GM19023 (cell line): ENCODE results near the gene SMYD3.
"Not testable (repeated sequence)": the region's sequence is repeated elsewhere in the genome, so short reads cannot be mapped to it uniquely, and the experiment has no call there.

ENCODE experiments used
- ATAC-seq: cut with Tn5 transposase; IDR thresholded peaks from one replicate; pipeline ENCODE4 v1.9.1; 2021; ENCODE audit warnings: mild to moderate bottlenecking, moderate library complexity; ENCODE audit not compliant: unreplicated experiment

SMYD3 gene

DNA sequence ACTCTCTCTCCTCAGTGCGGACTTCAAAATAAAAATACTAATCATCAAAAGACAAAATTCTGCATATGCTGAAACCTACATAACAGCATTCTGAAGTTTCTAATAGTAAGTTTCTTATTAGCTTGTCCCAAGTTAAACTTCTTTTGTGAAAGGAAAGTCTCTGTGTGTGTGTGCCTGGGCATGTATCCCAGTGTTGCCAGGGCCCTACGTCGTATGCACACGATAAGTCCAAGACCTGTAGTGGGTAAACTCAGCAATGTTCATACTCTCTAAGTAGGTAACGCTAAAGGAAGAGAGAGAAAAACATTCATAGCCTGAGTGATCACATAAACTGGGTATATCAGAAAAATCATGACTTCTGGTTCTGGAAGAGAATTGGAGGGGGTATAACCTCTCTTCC, 465.7 kb downstream of the SMYD3 start:
- no peak for ATAC-seq

DNA sequence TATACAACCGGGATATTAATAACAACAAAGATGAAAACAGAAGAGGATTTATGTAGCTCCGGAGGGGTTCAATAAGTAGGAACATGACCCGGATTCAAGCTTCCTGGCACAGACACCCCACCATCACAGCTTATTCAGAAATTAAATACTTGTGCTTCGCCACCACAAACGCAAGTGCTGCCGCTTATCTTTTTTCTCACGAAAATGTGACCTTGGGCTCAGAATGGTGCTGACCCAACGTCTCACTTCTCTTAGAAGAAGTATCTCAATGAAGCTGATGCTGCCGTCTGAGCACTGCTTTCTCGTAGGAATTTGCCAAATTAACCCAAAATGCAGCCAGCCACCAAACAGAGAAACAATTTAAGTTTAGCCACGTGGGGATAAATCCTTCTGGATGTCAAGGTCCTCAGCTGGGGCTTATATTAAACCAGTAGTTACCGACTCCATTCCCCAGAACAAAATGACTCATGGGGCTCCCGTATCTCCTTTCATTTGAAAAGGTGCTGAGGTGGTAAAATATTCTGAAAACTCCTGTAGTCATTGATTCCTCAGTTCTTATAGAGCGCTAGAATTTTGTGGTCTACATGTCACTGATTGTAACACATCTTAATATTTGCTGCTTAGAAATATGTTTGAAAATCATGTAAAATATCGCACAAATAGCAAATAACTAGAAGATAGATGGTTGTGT, 466.7 kb downstream of the SMYD3 start:
- ATAC-seq: no peak

DNA sequence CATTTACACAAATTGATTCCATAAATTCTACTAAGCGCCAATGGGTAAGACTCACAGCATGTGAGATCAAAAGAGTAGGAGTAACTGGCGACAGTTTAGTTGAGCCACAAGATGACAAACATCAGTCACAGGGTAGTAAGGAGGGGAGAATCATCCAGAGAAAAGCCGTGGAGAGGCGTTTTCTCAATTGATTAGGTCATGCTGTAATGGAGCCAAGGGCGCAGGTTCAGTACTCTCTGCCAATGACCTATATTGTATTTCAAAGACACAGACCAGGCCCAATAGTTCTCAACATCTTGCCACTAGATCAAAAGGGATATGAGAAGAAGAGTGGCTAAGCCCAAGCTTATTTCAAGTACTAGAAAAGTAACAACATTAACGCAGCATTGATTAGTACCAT, 467.5 kb downstream of the SMYD3 start:
- no peak for ATAC-seq

DNA sequence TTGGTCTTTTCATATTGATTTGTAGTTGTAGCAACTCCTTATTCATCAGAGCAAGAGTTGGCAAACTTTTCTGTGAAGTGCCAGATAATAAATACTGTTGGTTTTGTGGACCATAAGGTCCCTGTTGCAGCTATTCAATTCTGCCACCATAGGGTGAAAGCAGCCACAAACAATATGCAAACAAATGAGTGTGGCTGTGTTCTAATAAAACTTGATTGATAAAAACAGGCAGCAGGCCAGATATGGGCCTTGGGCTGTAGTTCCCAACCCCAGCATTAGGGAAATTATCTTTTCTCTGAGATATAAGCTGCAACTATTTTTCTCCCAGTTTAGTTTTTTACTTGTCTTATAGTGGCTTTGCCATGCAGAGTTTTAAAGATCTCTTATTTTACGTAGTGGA, 469.2 kb downstream of the SMYD3 start:
- ATAC-seq: no peak

DNA sequence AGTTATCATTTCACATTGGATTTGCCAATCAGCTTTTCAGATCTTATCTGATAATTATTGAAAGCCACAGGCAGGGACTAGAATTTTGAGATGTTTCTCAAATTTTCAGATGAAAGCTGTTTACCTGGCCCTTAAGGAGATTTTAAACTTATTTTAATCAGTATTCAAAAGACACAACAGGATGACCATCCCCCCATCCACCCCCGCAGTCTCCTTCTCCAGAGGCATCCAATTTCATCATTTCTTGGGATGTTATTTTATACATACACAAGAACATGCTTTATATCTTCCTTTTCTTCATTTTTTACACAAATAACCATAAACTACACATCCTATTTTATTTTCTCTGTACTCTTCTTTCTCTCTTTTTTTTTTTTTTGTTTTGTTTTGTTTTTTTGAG, 470.9 kb downstream of the SMYD3 start:
- no peak for ATAC-seq

GRCh38 chr1:246035060-246035541, 472.0 kb downstream of the SMYD3 start:
- ATAC-seq: no peak

DNA sequence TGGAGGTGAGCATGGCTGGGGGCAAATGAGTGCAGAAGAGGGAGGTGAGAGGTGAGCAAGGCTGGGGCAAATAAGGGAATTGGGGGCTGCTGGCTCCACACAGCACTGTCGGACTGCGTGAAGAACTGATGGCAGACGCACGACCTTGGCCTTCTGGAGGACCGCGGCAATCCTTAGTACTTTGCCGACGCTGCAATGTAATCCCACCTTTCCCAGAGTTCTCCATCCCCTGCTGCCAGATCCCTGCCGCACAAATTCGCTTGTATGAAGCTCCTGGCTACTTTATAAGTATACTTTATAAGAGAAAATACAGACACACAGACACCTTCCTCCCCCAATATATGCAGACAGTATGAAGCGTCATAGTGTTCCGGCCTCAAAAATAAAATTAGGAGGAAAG, 472.4 kb downstream of the SMYD3 start:
- no peak for ATAC-seq

DNA sequence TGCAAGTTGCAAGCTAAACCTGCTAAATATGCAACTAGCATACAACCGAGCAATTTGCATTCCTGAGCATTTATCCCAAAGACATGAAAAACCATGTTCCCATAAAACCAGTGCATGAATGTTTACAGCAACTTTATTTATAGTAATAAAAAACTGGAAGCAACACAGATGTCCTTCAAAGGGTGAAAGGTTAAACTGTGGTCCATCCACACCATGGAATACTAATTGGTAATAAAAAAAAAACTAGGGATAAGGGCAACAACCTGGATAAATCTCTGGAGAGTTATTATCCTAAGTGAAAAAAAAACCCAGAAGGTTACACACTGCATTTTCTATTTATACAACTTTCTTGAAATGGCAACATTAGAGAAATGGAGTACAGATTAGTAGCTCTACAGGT, 474.1 kb downstream of the SMYD3 start:
- no peak for ATAC-seq

DNA sequence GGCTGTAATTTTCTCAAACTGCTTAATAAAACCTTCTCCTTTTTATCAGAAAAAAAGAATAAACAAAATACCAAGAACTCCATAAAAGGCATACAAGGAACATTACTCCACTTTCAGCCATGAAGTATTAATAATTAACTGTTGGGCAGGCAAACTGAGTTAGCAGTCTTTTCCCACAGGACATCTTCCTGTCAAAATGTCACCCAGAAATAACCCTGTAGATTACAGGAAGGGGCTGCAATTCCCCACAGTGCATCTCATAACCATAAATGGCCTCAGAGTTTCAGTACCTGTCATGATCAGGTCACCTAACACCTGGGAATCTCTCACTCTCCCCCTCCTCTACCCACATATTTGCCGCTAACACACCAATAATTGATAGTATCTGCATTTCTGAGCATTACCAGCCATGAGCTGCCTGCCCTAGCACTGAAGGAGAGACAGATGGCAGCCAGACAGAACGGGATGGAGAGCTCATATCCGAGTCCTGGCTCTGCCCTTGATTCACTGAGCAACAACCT, 475.0 kb downstream of the SMYD3 start:
- ATAC-seq: no peak

DNA sequence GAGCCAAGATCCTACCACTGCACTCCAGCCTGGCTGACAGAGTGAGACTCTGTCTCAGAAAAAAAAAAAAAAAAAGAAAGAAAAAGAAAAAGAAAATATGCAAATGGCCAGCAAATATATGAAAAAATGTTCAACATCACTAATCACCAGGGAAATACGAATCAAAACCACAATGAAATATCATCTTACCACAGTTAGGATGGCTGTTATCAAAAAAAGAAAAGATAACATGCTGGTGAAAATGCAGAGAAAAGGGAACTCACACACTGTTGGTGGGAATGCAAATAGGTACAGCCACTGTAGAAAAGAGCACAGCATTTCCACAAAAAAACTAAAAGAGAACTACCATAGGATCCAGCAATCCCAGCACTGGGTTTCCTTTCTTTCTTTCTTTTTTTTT, 477.5 kb downstream of the SMYD3 start:
- no peak for ATAC-seq

DNA sequence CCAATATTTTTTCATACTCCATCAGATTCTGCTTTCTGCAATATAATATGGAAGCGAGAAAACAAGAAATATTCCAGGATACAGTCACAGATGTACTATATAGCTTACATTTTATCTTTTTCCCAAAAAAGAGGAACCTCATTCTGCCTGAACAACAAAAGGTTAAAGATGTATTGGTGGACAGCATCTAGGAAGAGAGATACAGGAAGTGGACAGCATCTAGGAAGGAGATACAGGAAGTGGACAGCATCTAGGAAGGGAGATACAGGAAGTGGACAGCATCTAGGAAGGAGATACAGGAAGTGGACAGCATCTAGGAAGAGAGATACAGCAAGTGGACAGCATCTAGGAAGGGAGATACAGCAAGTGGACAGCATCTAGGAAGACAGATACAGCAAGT, 483.0 kb downstream of the SMYD3 start:
- not testable (repeated sequence) for ATAC-seq

DNA sequence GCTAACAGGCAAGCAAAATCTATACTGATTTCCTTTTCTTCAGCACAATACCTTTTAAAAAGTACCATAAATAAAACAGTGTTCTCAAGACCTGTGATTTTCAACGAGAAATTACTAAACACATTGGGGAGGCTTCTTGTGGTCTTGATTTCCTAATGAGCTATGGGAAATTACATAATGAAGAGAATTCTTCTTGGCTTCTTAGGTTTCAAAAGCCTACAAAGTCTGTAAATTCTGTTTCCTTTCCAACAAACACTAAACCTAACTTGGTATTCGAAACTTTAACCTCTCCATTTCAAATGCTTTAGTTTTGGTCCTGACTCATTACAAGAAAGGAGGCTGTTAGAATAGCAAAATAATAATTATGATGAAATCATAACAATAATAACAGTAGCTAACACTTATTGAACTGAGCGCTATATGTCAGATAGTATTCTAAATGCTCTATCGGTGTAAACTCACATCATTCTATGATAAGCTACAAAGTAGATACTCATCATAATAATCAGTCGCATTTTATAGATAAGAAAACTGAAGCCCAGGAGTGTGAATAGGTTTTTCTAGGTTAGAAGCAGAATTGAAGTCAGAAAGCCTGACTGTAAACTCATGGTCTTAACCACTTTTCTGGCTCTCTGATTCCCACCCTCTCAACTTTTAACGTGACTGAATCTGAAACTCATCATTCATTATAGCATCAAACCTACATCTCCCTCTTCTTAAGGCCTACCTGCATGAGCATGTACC, 486.7 kb downstream of the SMYD3 start:
- ATAC-seq: no peak

- ATAC-seq: no peak
Observed at GRCh38 chr1:246018146-246018545, 488.9 kb downstream of the SMYD3 start.

DNA sequence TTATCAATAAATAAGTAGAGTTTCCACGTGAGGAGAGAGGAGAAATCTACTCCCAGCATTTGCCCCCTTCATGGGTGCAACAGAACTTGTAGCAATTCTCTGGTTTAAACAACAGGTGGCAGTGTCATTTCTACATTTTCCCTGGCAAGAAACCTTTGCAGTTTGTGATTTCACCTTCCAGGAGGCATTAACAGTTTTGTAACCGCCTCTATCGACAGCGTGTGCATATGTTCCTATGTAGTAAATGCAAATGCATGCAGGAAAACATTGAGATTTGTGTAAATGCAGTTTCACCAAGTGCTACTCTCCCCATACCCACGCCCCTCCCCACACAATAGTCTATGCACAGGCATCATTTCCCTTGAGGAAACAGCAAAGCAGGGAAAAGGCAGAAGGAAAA, 494.7 kb downstream of the SMYD3 start:
- ATAC-seq: no peak

DNA sequence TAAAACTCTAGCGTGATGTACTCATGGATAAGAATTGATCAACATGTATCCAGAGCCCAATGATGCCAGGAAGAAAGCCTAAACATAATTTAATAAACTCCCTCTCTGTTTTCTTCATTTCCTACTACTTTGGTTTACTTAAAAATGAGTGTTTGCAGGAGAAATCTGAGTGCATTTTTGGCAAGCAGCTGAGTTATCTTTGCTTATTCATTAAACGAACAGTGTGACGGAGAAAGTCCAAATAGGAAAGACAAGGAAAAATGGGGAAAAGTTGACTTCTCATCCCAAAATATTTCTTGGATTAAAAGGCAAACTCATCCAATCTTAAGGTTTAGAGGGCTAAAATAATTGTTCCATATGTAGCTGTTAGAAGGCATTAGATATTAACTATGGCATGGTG, 496.7 kb downstream of the SMYD3 start:
- no peak for ATAC-seq

GRCh38 chr1:246008363-246008831, 498.7 kb downstream of the SMYD3 start:
- ATAC-seq: no peak

DNA sequence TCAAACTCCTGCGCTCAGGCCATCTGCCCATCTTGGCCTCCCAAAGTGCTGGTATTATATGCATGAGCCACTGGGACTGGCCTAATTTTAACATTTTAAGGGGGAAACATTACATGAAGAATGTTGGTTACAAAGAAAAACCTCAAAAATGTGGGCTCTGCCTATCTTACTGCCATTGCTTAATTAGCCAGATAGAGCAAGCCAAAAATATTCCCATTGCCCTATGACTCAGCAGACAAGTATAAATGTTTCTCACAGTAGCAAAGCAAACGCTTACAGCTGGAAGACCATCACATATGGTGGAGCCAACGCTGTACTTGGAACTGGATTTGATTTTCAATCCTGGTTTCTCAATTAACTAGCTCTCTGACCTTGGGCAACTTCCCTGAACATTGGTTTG, 502.0 kb downstream of the SMYD3 start:
- no peak for ATAC-seq

- ATAC-seq: no peak
Observed at GRCh38 chr1:246004301-246004700, 502.8 kb downstream of the SMYD3 start.

DNA sequence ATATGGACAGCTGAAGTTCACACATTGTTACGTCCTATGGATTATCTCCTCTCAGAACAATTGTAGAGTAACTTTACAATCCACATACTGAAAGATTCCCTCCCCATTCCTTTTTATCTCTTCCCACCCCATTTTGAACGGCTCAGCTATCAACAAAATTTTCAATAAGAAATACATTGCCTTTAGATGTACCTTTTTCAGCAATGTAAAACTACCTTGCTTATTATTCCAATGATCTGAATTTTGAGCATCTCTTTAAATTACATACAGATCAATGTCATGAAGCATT, 503.7 kb downstream of the SMYD3 start:
- no peak for ATAC-seq

DNA sequence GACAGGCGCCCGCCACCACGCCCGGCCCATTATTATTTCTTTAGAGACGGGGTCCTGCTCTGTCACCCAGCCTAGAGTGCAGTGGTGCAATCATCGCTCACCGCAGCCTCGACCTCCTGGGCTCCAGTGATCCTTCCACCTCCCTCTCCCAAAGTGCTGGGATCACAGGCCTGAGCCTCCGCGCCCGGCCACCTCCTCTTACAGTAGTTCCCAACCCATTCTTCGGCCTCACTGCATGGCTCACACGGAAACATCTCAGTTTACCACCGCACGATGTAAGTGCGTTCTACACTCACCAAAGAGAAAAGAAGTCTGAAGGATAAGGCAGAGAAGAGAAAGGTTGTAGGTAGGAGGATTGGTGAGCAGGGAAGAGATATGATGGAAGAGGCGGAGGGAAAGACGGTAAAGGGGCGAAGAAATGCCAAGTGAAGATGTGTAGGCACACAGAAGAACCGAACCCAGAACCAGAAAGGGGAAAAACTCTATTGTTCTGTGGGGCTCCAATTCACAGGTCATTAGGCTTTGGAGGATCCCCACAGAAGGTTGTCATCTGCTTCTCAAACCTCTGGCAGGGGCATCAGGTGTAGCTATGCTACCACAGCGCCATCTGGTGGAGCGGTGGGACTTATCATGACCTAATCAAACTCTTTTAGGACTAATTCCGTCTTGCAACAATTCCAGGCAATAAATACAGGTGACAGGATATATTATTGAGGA, 504.2 kb downstream of the SMYD3 start:
- ATAC-seq: peak; percentile 80

DNA sequence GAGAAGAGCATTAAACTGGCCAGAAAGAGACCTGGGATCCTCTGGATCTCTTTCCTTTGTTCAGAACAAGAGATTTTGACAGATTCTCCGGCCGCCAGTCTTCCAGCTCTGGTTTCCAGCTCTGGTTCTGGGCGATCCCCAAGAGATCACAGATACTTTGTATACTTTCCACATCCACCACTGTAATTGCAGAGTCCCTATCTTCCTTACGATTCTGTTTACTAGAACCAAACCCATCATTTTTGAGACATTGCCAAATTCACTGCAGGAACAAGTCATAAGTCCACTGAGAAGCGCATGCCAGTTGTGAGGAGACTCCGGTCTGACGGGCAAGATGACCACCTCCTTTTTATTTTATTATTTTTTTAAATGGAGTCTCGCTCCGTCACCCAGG, 505.2 kb downstream of the SMYD3 start:
- no peak for ATAC-seq
